Measurements from ENCODE around the gene CALM1.

Gene CALM1

GRCh38 chr14:90402016-90402415, 5.2 kb downstream of the CALM1 start:
- Histone ChIP-seq H3K27me3 (ENCODE audit: control insufficient read depth, low read length) (no peaks in the 10 kb centered on the region), H3F3A (ENCODE audit: control insufficient read depth, insufficient read depth) (peaks cover 22% of the 10 kb centered on the region), H3K36me3 (ENCODE audit: control insufficient read depth, low read length) (peaks cover 88% of the 10 kb centered on the region), H3K27ac (ENCODE audit: low read depth, low read length) (no peak overlapping the region), H3K79me2 (ENCODE audit: control insufficient read depth, low read length) (peaks cover 47% of the 10 kb centered on the region), H3K4me1 (ENCODE audit: control insufficient read depth, low read length) (peaks cover 17% of the 10 kb centered on the region), H3K9me3 (ENCODE audit: control insufficient read depth, insufficient read depth, low read length) (no peaks in the 10 kb centered on the region), H3K4me3 (ENCODE audit: low read length) (no peak overlapping the region), H3K9me2 (replicated peaks; ENCODE audit: control insufficient read depth, low read length) (no peaks in the 10 kb centered on the region), H4K20me1 (ENCODE audit: control insufficient read depth, insufficient read depth, low read depth, low read length) (peaks cover 33% of the 10 kb centered on the region), H3K4me2 (ENCODE audit: low read length) (no peak overlapping the region)
- TF ChIP-seq CTCF (IDR thresholded peaks at IDR 0.05; ENCODE audit: low read depth, low read length, poor library complexity, severe bottlenecking) (no peak), EZH2phosphoT487 (IDR thresholded peaks at IDR 0.05; ENCODE audit: borderline replicate concordance, low read length) (no peak)

GRCh38 chr14:90403065-90403464, 6.2 kb downstream of the CALM1 start:
- Histone ChIP-seq H3K4me2 (ENCODE audit: low read length) (no peak overlapping the region), H3K9me2 (replicated peaks; ENCODE audit: control insufficient read depth, low read length) (no peaks in the 10 kb centered on the region), H3F3A (ENCODE audit: control insufficient read depth, insufficient read depth) (peaks cover 31% of the 10 kb centered on the region), H3K79me2 (ENCODE audit: control insufficient read depth, low read length) (peaks cover 39% of the 10 kb centered on the region), H3K9me3 (ENCODE audit: control insufficient read depth, insufficient read depth, low read length) (no peaks in the 10 kb centered on the region), H3K27ac (ENCODE audit: low read depth, low read length) (no peak overlapping the region), H3K27me3 (ENCODE audit: control insufficient read depth, low read length) (no peaks in the 10 kb centered on the region), H4K20me1 (ENCODE audit: control insufficient read depth, insufficient read depth, low read depth, low read length) (peaks cover 33% of the 10 kb centered on the region), H3K4me3 (ENCODE audit: low read length) (no peak overlapping the region), H3K36me3 (ENCODE audit: control insufficient read depth, low read length) (peaks cover 85% of the 10 kb centered on the region), H3K4me1 (ENCODE audit: control insufficient read depth, low read length) (peaks cover 17% of the 10 kb centered on the region)
- TF ChIP-seq EZH2phosphoT487 (IDR thresholded peaks at IDR 0.05; ENCODE audit: borderline replicate concordance, low read length) (no peak), CTCF (IDR thresholded peaks at IDR 0.05; ENCODE audit: low read depth, low read length, poor library complexity, severe bottlenecking) (no peak)

DNA sequence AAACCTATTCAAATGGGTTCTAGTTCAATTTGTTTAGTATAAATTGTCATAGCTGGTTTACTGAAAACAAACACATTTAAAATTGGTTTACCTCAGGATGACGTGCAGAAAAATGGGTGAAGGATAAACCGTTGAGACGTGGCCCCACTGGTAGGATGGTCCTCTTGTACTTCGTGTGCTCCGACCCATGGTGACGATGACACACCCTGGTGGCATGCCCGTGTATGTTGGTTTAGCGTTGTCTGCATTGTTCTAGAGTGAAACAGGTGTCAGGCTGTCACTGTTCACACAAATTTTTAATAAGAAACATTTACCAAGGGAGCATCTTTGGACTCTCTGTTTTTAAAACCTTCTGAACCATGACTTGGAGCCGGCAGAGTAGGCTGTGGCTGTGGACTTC, 8.3 kb downstream of the CALM1 start:
- H3K4me3 ChIP-seq (ENCODE audit: low read length) = no peak overlapping the region
- TF ChIP-seq EZH2phosphoT487 (IDR thresholded peaks at IDR 0.05; ENCODE audit: borderline replicate concordance, low read length) (no peak), CTCF (IDR thresholded peaks at IDR 0.05; ENCODE audit: low read depth, low read length, poor library complexity, severe bottlenecking) (no peak)
- no peaks in the 10 kb centered on the region for H3K9me2 ChIP-seq (replicated peaks; ENCODE audit: control insufficient read depth, low read length)
- H3K4me2 ChIP-seq (ENCODE audit: low read length) = no peak overlapping the region
- H3K27ac ChIP-seq (ENCODE audit: low read depth, low read length) = no peak overlapping the region
- H3K4me1 ChIP-seq (ENCODE audit: control insufficient read depth, low read length) = peaks cover 2% of the 10 kb centered on the region
- peaks cover 19% of the 10 kb centered on the region for H3K79me2 ChIP-seq (ENCODE audit: control insufficient read depth, low read length)
- peaks cover 69% of the 10 kb centered on the region for H3K36me3 ChIP-seq (ENCODE audit: control insufficient read depth, low read length)
- H3F3A ChIP-seq (ENCODE audit: control insufficient read depth, insufficient read depth) = peaks cover 24% of the 10 kb centered on the region
- no peaks in the 10 kb centered on the region for H3K27me3 ChIP-seq (ENCODE audit: control insufficient read depth, low read length)
- H4K20me1 ChIP-seq (ENCODE audit: control insufficient read depth, insufficient read depth, low read depth, low read length) = peaks cover 20% of the 10 kb centered on the region; the same call in 1 of the 2 replicates
- no peaks in the 10 kb centered on the region for H3K9me3 ChIP-seq (ENCODE audit: control insufficient read depth, insufficient read depth, low read length)
